ENCODE results near the gene GNAZ. TPM values are rescaled to one million over a fixed set of nuclear protein-coding genes. Genes with fewer than 3 reads are reported as not detected.
"Not testable (repeated sequence)": the region's sequence is repeated elsewhere in the genome, so short reads cannot be mapped to it uniquely, and the experiment has no call there.

The GNAZ gene
- total RNA-seq, 1 donor = 1.3 TPM

GRCh38 chr22:23045461-23045860 lies 24.9 kb upstream of the GNAZ start:
- DNase-seq (ENCODE audit: low read depth) = no peak
- H3K4me3 ChIP-seq (ENCODE audit: low read depth, low read length) = no peak overlapping the region
- TF ChIP-seq, protein P1, sequence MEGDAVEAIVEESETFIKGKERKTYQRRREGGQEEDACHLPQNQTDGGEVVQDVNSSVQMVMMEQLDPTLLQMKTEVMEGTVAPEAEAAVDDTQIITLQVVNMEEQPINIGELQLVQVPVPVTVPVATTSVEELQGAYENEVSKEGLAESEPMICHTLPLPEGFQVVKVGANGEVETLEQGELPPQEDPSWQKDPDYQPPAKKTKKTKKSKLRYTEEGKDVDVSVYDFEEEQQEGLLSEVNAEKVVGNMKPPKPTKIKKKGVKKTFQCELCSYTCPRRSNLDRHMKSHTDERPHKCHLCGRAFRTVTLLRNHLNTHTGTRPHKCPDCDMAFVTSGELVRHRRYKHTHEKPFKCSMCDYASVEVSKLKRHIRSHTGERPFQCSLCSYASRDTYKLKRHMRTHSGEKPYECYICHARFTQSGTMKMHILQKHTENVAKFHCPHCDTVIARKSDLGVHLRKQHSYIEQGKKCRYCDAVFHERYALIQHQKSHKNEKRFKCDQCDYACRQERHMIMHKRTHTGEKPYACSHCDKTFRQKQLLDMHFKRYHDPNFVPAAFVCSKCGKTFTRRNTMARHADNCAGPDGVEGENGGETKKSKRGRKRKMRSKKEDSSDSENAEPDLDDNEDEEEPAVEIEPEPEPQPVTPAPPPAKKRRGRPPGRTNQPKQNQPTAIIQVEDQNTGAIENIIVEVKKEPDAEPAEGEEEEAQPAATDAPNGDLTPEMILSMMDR (IDR thresholded peaks at IDR 0.05; ENCODE audit: insufficient read depth, low read length) = no peak

DNA sequence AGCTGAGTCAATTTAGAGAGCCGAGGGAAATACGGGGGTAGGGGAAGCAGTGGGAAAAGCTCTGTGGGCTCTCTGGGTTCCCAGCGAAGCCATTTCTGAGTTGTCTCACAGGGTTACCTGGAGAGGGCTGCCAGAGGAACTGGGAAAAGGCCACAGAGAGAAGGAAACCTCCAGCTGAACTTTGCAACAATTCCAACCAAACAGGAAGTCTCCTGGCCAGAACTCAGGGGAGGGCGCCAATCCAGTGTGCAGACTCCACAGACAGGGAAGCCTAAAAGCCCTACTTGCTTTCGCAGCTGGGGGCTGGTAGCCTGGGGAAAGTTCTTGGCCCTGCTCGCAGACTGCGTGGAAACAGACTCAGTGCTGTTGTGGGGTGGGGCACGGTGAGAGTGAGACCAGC lies 23.1 kb upstream of the GNAZ start:
- TF ChIP-seq, protein P1 (IDR thresholded peaks at IDR 0.05; ENCODE audit: insufficient read depth, low read length) = no peak
- DNase-seq (ENCODE audit: low read depth) = no peak
- H3K4me3 ChIP-seq (ENCODE audit: low read depth, low read length) = no peak overlapping the region

GRCh38 chr22:23047742-23048141 lies 22.6 kb upstream of the GNAZ start:
- TF ChIP-seq, protein P1 (IDR thresholded peaks at IDR 0.05; ENCODE audit: insufficient read depth, low read length) = no peak
- DNase-seq (ENCODE audit: low read depth) = no peak
- H3K4me3 ChIP-seq (ENCODE audit: low read depth, low read length) = no peak overlapping the region

DNA sequence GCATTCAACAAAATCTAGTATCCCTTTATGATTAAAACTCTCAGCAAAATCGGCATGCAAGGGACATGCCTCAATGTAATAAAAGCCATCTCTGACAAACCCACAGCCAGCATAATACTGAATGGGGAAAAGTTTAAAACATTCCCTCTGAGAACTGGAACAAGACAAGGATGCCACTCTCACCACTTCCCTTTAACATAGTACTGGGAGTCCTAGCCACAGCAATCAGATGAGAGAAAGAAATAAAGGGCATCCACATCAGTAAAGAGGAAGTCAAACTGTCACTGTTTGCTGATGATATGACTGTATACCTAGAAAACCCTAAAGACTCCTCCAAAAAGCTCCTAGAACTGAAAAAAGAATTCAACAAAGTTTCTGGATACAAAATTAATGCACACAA lies 19.8 kb upstream of the GNAZ start:
- DNase-seq (ENCODE audit: low read depth); H3K4me3 ChIP-seq (ENCODE audit: low read depth, low read length): not testable (repeated sequence)

DNA sequence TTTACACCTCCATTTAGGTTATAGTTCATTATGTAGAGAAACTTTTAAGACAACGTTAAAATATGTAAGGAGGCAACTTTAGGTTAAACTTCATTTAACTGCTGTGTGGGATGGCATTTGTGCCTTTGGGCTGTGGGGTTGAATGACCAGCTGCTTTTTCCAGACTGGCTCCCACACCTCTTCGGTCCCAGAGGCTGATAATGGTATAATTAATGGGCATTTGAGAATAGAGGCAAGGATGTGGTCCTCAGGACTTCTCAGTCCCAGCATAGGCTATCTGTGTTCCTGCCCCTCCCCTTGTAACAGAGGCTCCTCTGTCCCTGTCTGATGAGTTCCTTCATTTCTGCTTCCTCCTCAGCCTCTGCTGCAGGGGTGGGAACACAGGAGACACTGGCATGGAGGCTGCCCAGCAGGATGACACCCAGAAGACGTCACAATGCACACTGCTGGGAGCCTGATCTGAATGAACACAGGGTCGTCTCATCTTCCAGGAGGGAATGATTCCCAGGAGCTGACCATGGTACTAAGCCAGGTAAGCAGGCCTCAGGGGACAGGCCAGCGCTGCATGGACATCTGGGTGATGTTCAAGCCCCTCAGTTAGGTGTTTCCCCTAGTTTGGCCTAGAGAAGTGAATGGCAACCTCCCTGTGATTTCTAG lies 17.1 kb upstream of the GNAZ start:
- TF ChIP-seq, protein P1 (IDR thresholded peaks at IDR 0.05; ENCODE audit: insufficient read depth, low read length) = no peak
- H3K4me3 ChIP-seq (ENCODE audit: low read depth, low read length) = no peak overlapping the region
- no peak for DNase-seq (ENCODE audit: low read depth)

GRCh38 chr22:23053912-23054530 lies 16.3 kb upstream of the GNAZ start:
- no peak for DNase-seq (ENCODE audit: low read depth)
- no peak overlapping the region for H3K4me3 ChIP-seq (ENCODE audit: low read depth, low read length)
- TF ChIP-seq, protein P1 (IDR thresholded peaks at IDR 0.05; ENCODE audit: insufficient read depth, low read length) = no peak

DNA sequence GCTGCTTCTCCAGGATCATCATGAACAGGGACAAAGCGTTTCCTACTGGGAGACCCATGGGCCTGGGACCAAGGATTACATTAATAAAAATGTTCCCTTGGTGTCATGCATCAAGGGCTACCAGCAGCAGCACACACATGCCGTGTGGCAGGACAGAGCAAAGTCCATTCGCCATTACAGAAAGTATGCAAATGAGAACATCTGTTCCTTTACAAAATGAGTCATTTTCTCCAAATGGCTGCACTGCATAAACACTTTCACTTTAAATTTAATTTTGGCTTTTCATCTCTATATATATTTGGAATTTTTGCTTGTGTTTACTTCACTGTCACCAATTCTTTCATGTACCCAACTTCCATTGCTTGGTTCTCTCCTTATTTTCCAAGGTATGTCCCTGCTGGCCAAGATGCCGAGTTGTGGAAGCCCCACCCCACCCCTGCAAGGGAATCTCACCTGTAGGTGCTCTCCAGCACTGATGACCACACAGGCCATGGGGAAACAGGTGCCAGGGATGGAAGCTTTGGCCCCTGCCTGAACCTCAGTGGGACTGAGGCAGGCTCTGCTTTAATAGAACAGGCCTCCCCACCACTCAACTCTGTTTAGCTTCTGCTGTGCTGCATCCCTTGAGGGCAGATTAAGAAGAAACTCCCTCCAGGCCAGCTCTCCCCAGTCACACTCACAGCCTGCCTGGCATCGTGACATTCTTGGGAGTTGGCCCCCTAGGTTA lies 15.6 kb upstream of the GNAZ start:
- TF ChIP-seq, protein P1 (IDR thresholded peaks at IDR 0.05; ENCODE audit: insufficient read depth, low read length) = no peak
- DNase-seq (ENCODE audit: low read depth) = no peak

More for the DNA sequence above, 15.6 kb upstream of the GNAZ start:
- no peak overlapping the region for H3K4me3 ChIP-seq (ENCODE audit: low read depth, low read length)

Data from fibroblast of the aortic adventitia (primary cell).